BE2C (cell line): ENCODE measurements around the gene PAPPA.

Source experiments
- DNase-seq: peaks from one replicate; pipeline ENCODE4 v3.0.0-alpha.2; 2020
- H3K27me3 ChIP-seq: fragments of 250-450 bp; sonication (Bioruptor Pico); 2 replicates; pipeline ENCODE4 v1.5.1; 2020; ENCODE audit warnings: mild to moderate bottlenecking
- H3K36me3 ChIP-seq: fragments of 250-450 bp; sonication (Bioruptor Pico); 2 replicates; pipeline ENCODE4 v1.5.1; 2020; ENCODE audit warnings: mild to moderate bottlenecking
- H3K4me1 ChIP-seq: fragments of 250-450 bp; sonication (Bioruptor Pico); 2 replicates; pipeline ENCODE4 v1.5.1; 2020
- H3K4me3 ChIP-seq: 2 replicates; pipeline ENCODE4 v1.5.1; 2011; ENCODE audit warnings: low read depth, low read length
- H3K9me3 ChIP-seq: fragments of 250-450 bp; sonication (Bioruptor Pico); 2 replicates; pipeline ENCODE4 v1.5.1; 2020
- CTCF ChIP-seq: IDR thresholded peaks from 2 replicates; pipeline ENCODE4 v1.5.1; 2012; ENCODE audit warnings: mild to moderate bottlenecking, low read depth, low read length

PAPPA gene

GRCh38 chr9:116269250-116269649 lies 115.7 kb downstream of the PAPPA start:
- Histone ChIP-seq H3K4me1 (no peaks in the 10 kb centered on the region), H3K36me3 (no peaks in the 10 kb centered on the region; the same call in 1 of the 2 replicates), H3K9me3 (no peaks in the 10 kb centered on the region), H3K27me3 (no peaks in the 10 kb centered on the region), H3K4me3 (no peak overlapping the region)
- TF ChIP-seq CTCF, result no peak
- DNase-seq, result no peak

- Histone ChIP-seq H3K4me3 (no peak overlapping the region), H3K4me1 (no peaks in the 10 kb centered on the region), H3K9me3 (no peaks in the 10 kb centered on the region), H3K27me3 (no peaks in the 10 kb centered on the region), H3K36me3 (no peaks in the 10 kb centered on the region; the same call in 1 of the 2 replicates)
- DNase-seq, result no peak
- no peak for TF ChIP-seq CTCF
These were observed 117.0 kb downstream of the PAPPA start for GRCh38 chr9:116270546-116270945.

- Histone ChIP-seq H3K36me3 (no peaks in the 10 kb centered on the region; the same call in 1 of the 2 replicates), H3K4me3 (no peak overlapping the region)
- no peak for TF ChIP-seq CTCF
These were observed 117.7 kb downstream of the PAPPA start for GRCh38 chr9:116271340-116271739.

GRCh38 chr9:116271991-116272390 lies 118.4 kb downstream of the PAPPA start:
- Histone ChIP-seq H3K4me3 (no peak overlapping the region), H3K27me3 (no peaks in the 10 kb centered on the region), H3K4me1 (no peaks in the 10 kb centered on the region), H3K9me3 (no peaks in the 10 kb centered on the region), H3K36me3 (no peaks in the 10 kb centered on the region; the same call in 1 of the 2 replicates)
- no peak for DNase-seq
- TF ChIP-seq CTCF, result no peak

More at GRCh38 chr9:116271340-116271739, 117.7 kb downstream of the PAPPA start:
- no peaks in the 10 kb centered on the region for H3K27me3 ChIP-seq
- no peaks in the 10 kb centered on the region for H3K4me1 ChIP-seq
- DNase-seq, result no peak
- H3K9me3 ChIP-seq, result no peaks in the 10 kb centered on the region

GRCh38 chr9:116274293-116274692 lies 120.7 kb downstream of the PAPPA start:
- Histone ChIP-seq H3K27me3 (no peaks in the 10 kb centered on the region), H3K9me3 (no peaks in the 10 kb centered on the region), H3K4me3 (no peak overlapping the region), H3K4me1 (no peaks in the 10 kb centered on the region), H3K36me3 (no peaks in the 10 kb centered on the region; the same call in 1 of the 2 replicates)
- DNase-seq, result no peak
- no peak for TF ChIP-seq CTCF

- TF ChIP-seq CTCF, result no peak
- H3K27me3 ChIP-seq, result no peaks in the 10 kb centered on the region
- H3K36me3 ChIP-seq, result no peaks in the 10 kb centered on the region; the same call in 1 of the 2 replicates
- no peaks in the 10 kb centered on the region for H3K4me1 ChIP-seq
- no peak for DNase-seq
- H3K9me3 ChIP-seq, result no peaks in the 10 kb centered on the region
- H3K4me3 ChIP-seq, result no peak overlapping the region
These were observed 122.0 kb downstream of the PAPPA start for GRCh38 chr9:116275418-116276195.
